HG03039 (cell line): ENCODE measurements around the gene NFATC1.
"Not testable (repeated sequence)": the region's sequence is repeated elsewhere in the genome, so short reads cannot be mapped to it uniquely, and the experiment has no call there.

Source experiments
- ATAC-seq: cut with Tn5 transposase; IDR thresholded peaks from one replicate; pipeline ENCODE4 v1.9.1; 2021; ENCODE audit warnings: mild to moderate bottlenecking, moderate library complexity; ENCODE audit not compliant: unreplicated experiment

The NFATC1 gene

DNA sequence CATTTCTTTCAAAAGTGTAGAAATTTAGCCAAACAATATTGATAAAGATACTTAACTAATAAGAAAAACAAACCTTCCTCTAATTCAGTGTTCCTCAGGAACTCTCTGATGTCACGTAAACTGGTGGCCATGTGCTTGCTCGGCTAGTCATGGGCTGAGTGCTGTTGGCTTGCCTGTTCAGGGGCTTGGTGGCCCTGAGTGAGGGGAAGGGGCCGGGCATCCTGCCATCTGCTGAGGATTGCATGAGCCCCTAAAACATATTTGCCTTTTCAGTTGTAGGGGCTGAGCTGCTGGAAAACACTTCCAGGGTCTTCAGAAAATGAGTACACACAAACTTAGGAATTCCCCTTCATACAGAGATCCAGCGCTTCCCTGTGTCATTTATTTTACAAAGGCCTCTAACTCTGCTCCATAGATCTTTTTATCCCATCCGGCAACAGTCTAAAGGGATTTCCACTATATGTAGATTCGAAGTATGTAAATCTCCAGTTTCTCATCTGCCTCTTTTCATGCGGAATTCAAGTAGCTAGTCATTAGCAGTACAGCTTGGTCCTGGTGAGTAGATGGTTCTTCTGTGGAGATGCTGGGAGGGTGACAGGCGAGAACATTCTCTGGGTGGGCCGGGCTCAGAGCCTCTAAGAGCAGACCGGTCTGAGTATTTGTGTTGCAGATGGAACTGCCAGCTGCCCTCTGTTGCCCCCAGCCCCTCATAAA, 20.1 kb upstream of the NFATC1 start:
- no peak for ATAC-seq

DNA sequence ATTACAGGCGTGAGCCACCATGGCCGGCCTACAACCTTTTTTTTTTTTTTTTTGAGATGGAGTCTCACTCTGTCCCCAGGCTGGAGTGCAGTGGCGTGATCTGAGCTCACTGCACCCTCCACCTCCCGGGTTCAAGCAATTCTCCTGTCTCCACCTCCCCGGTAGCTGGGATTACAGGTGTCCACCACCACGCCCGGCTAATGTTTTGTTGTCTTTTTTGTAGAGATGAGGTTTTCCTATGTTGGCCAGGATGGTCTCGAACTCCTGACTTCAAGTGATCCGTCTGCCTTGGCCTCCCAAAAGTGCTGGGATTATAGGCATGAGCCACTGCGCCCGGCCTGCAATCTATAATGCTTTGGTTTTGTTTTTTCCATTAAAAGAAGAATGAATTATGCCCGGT, 19.1 kb upstream of the NFATC1 start:
- ATAC-seq, result not testable (repeated sequence)

DNA sequence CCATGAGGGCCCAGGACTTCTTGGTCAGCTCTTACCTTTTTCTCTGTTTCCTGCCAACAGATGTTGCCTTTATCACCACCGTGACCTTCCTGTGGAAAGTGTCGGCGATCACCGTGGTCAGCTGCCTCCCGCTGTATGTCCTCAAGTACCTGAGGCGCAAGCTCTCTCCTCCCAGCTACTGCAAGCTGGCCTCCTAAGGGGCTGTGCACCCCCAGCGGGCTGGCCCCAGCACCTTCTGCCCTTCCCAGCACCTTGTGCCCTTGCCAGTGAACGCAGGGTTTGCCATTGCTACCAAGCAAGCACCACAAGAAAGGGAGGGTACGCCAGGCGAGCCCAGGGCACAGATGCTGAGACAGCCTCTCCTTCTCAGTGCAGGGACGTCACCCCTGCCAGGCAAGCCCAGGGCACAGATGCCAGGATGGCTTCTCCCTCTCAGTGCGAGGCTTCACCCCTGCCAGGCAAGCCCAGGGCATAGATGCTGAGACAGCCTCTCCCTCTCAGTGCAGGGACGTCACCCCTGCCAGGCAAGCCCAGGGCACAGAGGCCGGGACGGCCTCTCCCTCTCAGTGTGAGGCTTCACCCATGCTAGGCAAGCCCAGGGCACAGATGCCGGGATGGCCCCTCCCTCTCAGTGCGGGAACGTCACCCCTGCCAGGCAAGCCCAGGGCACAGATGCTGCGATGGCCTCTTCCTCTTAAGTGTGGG, 18.4 kb upstream of the NFATC1 start:
- ATAC-seq, result no peak

- ATAC-seq, result peak; percentile 58
Observed at GRCh38 chr18:79378536-79379250, 17.0 kb upstream of the NFATC1 start.

DNA sequence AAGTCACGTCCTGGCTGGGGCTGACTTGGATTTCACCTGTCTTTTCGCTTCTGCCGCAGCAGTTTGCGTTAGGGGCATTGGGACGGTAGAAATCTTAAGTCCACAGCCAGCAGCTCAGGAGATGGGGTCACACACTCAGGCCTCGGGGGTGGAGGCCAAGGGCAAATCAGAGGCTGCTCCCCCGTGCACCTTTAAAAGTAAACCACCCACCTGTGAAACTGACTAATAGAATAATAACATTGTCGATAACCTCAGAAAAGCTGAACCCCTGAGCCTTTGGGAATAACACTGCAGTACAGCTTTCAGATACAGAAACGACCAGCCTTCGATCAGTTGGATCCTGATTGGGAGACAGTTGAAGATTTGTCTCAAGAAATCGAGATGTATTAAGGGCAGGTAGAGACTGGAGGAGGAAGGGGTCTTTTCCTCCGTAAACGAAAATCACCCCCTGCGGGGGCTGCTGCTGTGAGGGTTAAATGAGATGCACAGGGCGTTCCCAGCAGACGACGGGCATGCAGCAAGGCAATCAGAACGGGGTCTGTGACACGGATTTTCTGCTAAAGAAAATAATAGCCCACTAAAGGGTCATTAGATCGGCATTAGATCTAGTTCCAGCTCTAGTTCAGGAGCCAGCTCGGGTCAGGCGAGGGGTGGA, 16.4 kb upstream of the NFATC1 start:
- ATAC-seq, result no peak

DNA sequence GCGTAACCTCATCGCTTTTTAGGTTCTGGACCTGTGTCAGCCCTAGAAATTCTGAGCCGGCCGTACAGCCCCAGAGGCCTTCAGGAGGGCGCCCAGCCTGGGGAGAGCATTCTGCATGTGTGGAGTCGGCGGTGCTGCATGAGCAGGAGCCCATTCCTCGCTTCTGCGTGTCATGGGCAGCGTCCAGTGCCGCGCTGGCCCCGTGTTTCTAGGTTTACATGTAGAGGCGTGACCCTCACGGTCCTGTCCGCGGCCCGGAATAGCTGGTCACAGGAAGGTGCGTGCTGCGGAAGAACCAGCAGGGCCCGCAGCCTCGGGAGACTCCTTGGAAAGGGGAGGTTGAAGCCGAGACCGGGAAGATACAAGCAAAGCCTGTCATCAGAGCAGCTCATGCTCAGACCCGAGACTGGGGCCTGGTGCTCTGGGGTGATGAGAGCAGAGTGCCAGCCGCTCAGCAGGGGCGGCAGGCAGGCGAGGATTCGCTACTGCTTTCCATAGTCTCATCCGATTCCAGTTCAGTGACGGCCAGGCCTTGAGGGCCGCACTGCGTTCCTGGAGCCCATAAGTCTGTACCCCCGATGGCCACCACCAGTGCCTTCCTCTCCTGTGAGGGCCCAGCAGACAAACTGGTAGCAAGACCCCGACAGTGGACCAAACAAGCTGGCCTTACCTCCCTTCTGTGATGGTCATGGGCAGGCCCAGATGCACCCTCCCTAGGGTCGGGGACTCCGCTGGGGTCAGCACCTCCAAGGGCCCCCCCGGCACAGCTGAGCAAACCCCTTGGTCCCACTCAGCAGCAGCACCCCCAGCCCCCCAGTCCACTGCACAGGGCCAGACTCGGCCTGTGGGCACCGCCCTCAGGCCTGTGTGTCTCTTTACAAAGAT, 15.6 kb upstream of the NFATC1 start:
- ATAC-seq, result no peak

DNA sequence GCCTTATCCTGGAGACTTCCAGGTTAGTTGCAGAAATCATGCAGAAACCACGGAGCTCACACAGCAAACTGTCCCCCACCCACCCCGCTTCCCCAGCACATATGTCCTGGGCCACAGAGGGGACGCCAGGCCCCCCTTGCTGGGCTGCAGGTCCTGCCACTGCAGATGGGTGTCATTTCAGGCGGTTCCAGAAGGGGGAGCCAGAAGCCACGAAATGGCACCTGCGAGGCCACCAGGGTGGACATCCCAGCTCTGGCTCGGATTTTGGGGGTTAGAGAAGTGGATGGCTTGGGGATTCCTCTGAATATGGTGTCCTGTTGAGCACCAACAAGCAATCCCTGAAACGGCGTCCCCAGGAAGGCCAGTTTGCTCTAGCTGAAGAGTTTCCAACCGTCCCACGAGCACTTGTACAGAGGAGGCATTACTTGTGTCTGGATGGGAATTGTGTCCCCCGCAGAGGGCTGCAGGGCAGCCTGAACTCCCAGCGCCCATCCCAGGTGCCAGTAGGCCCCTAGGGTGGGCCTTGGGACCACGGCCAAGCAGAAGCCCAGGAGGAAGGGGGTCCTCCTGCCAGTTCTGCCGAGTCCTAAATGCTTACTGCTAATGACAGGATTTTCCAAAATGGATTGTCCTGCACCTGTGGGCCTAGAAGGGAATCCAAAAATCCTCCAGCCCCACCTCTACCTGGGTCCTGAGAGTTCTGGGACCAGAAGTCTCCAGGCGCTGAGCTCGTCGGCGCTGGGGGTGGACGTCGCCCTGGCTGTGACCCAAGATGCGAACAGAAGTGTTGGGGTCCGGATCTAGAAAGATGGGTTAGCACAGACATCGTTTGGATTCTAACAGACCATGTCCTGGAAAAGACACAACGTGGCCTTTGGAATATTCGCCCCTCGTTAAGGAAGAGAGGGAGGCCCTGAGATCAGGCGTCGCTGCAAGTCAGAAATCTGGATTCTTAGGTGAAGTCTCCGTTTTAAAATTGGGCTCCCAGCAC, 14.6 kb upstream of the NFATC1 start:
- no peak for ATAC-seq

DNA sequence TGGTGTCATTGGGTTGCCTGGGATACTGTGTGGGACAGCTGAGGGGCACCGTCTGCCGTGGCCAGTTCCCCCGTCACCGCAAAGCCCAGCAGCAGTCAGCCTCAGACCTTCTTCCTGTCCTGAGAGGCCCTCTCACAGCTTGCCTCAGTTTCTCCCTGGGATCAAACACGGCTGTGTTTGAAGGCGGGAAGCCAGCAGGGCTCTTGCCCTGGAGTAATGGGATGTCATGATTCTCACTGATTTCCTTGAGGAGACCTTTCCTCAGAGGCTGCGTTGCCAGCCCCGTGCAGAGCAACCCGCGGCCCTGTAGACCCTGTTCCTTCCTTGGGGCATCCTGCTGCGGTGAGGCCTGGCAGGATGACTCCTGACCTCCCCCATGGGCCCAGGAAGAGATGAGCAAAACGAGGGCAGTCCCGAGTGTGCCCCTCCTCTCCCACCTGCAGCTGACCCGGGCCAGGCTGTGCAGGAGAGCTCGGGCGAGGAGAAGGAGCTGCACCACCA, 13.9 kb upstream of the NFATC1 start:
- ATAC-seq, result no peak

DNA sequence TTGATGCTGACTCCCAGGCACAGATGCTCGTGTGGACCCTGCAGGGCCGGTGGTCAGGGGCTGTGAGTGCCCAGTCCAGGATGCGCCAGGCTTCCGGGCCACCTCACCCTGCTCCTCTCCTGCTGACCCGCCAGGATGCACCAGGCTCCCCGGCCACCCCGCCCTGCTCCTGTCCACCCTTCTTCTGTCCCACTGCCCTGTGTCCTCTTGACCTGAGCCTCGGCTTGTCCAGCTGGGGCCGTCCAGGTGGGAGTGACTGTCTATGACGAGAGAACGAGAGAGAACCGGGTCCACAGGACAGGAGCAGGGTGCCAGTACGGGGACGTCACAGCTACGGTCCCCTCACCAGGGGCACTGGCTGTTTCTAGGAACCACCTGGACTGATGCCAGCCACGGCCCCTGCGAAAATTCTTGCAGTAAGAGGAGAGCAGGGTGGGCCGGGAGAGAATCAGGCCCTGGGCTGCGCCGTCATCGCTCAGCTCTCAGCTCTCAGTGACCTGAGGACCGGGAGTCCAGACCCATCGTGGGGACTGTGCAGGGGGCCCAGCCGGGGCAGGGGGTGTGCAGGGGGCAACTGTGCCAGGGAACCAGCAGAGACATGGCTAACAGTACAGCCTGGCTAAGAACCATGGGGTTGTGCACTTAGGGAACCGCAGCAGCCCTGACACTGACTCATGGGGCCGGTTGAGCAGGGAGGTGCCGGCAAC, 12.9 kb upstream of the NFATC1 start:
- no peak for ATAC-seq

DNA sequence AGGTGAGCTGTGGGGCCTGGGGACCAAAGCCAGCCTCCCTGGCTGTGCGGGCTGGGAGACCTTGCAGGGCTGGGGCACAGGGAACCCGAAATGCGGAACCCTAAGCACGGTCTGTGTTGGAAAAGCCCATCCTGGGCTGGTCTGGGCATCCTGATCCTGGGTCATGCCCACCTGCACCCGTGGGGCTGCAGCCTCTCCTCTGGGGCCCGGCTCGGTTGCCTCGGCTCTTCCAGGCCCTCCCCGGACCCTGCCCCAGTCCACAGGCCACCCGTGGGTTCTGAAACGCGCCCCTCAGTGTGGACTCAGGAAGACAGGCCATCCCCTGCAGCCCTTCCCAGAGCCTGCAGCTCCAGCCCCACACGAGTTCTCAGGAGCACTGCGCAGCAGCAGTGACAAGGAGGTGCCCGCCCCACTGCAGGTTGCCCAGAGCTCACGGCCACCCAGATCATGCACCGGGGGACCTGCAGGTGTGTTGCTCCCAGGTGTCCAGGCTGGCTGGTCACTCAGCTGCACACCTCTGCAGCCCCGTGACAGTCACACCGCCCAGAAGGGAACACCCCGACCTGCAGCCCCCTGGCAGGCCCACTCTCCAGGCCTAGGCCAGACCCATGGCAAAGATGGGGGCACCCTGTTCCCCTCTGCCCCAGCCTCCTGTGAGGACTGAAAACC, 12.2 kb upstream of the NFATC1 start:
- no peak for ATAC-seq

GRCh38 chr18:79384151-79384807, 11.5 kb upstream of the NFATC1 start:
- ATAC-seq, result no peak

DNA sequence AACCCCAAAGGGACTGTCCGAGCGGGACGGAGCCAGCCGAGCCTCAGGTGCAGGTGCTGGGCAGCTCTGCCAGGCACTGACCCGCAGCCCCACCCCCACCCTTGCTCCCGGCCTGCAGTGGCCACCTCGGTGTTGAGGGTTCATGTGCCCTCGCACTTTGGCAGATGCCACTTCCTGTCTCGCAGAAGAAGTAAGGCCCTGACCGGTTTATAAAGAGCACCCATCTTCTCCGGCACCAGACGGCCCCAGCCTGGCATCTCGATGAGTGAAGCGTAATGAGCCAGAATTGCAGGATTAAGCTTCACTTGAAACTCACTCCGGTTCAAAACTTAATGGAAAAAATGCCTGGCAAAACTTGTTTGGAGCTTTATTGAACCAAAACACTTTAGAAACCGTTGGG, 10.9 kb upstream of the NFATC1 start:
- ATAC-seq, result no peak

GRCh38 chr18:79385326-79385707, 10.4 kb upstream of the NFATC1 start:
- ATAC-seq, result no peak

DNA sequence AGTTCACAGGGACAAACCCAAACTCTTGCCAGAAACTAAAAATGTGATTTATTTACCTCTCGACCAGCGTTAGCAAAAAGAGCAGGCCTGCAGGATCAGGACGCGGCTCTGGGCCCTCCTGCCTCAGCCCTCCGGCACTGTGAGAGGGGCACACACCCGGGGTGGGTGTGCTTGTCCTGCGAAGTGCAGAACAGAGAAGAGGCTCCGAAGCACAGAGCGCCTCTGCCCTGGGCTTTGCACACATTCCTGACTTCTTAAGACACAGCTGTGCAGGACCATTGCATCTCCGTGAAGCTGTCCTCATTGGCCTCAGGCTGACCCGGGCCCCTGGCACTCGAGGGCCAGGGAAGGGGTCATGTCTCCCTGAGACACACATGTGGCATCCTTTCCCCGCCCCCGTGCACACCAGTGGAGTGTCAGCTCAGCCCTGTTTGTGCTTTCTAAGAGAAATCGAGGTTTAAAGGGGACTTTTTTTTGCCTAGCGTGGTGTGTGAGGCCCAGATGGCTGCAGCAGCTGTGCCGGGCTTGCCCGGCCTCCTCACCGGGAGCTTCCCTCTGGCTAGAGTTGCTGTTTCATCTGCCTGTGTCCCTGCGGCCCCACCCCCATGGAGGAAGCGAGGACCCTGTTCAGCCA, 9.9 kb upstream of the NFATC1 start:
- no peak for ATAC-seq

DNA sequence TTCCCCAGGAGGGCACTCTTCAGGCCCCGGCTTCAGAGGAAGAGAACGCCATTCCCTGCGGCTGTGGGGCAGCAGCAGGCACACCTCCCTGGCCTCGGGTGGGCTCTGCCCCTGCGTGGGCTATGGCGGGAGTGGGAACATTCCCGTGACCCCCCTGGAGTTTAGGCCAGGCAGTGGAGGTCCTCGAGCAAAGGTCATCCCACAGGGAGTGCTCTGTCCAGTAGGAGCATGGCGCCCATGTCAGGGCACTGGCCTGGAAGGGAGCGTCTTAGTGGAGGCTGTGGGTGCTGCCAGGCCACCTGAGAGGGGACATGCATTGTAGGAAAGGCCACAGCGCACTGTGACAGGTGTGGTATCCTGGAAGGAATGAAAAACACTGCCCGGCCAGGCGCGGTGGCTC, 9.2 kb upstream of the NFATC1 start:
- no peak for ATAC-seq

DNA sequence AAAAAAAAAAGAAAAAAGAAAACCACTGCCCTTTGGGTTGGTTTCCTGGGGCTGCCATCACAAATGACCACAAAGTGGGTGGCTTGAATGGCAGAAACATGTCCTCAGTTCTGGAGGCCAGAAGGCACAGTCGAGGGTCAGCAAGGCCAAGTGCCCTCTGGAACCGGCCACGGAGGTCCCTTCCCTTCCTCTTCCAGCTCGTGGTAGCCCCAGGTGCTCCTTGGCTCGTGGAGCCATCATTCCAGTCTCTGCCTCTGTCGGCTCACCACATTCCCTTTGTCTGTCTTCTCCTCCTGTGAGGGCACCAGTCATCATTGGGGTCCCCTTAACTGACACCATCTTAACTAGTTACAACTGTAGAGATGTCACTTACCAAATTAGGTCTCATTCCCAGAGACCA, 8.5 kb upstream of the NFATC1 start:
- ATAC-seq, result no peak

- ATAC-seq, result no peak
Observed at GRCh38 chr18:79387615-79388014, 8.1 kb upstream of the NFATC1 start.
